GM18873 (cell line): ENCODE data around the gene GPD1L.

Source experiments
- ATAC-seq: cut with Tn5 transposase; IDR thresholded peaks from one replicate; pipeline ENCODE4 v1.9.1; 2021; ENCODE audit warnings: mild to moderate bottlenecking, moderate library complexity, moderate number of reproducible peaks; ENCODE audit not compliant: unreplicated experiment, low FRiP score

GPD1L gene

DNA sequence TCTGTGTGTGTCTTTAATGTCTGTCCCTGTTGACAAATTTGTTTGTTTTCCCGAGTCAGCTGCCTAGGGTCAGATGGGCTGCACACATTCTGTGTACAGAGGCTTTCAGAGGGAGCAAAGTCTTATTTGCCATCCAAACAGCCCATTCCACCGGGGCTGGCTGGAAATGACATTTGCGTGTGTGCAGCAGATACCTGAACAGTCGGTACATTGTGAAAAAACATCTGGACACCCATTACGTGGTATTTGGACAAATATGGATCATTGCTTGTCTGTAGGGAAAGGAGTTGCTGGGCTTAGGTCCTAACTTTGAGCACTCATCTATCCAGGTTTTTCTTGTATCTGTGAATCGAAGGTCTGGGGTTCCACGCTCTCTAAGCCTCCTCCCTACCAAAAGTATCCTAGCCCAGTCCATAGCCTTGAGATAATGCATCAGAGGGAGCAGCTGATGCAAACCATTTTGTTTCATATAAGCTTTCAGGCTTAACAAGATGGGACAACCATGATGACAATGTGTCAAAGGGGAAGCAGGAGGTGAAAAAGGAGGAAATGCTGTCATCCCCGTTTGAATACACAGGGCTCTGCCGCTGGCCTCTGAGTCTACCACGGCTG lies 109.9 kb downstream of the GPD1L start:
- ATAC-seq = no peak

DNA sequence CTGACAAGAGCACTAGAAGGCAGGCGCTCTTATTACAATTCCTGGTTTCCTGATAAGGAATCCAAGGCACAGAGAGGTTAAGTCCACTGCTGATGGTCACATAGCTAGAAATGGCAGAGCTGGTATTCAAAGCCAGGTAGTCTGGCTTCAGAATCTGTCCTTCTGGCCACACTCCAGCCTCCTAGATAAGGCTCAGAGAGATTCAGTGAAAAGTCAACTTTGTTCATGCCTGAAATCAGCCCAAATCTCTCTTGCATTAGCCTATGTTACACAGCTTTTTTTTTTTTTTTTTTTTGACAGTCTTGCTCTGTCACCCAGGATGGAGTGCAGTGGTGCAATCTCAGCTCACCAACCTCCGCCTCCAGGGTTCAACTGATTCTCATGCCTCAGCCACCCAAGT lies 110.9 kb downstream of the GPD1L start:
- no peak for ATAC-seq
